SK-N-SH (cell line): Measurements from ENCODE around the gene SHISA4. TPM values are rescaled to one million over a fixed set of nuclear protein-coding genes. Genes with fewer than 3 reads are reported as not detected.

ENCODE experiments used
- CTCF ChIA-PET: fragments of 300-600, 350-600 bp; formaldehyde crosslinking; extraction: SDS; loops from one replicate; lab custom pipeline; 2021; lab: Yijun Ruan, JAX
- POLR2A ChIA-PET: fragments of 350-600 bp; sonication (Branson Sonifier 250); formaldehyde crosslinking; extraction: SDS; loops from one replicate; lab custom pipeline; 2020; ENCODE audit warnings: antibody characterized with exemption, inconsistent platforms; lab: Yijun Ruan, JAX
- DNase-seq: peaks from one replicate; pipeline ENCODE4 v3.0.0; 2012
- H2AFZ ChIP-seq: fragments of 200-600 bp; sonication (generic); 2 replicates; pipeline ENCODE4 v1.8.1; 2016; ENCODE audit warnings: antibody characterized with exemption, mild to moderate bottlenecking, low read depth
- H3F3A ChIP-seq: fragments of 200-600 bp; sonication (generic); replicated peaks from 2 replicates; pipeline ENCODE3; 2016; ENCODE audit warnings: antibody characterized with exemption, mild to moderate bottlenecking; ENCODE audit not compliant: insufficient read depth
- H3K27ac ChIP-seq, 2 experiments: fragments of 200-500 bp in 1 of 2; fragments of 200-600 bp in 1 of 2; sonication (Bioruptor generic) in 1 of 2; sonication (generic), shearing (Covaris generic) in 1 of 2; 2 replicates each; pipeline versions ENCODE4 v1.5.1 to v1.6.1; 2014 to 2016; ENCODE audit warnings: low read depth in 2 of 2, inconsistent platforms in 1 of 2, low read length in 1 of 2, mild to moderate bottlenecking in 1 of 2, mixed read lengths in 1 of 2
- H3K27me3 ChIP-seq: fragments of 200-600 bp; sonication (generic), shearing (Covaris generic); 2 replicates; pipeline ENCODE4 v1.6.1; 2016; ENCODE audit warnings: mixed run types; ENCODE audit not compliant: insufficient read depth
- H3K36me3 ChIP-seq, 2 experiments: fragments of 200-500 bp in 1 of 2; fragments of 200-600 bp in 1 of 2; sonication (Bioruptor generic) in 1 of 2; sonication (generic) in 1 of 2; replicated peaks in 1 of 2; 2 replicates each; pipeline versions ENCODE3 to v1.5.1; 2014 to 2016; ENCODE audit warnings: low read length in 1 of 2, mild to moderate bottlenecking in 1 of 2; ENCODE audit not compliant: insufficient read depth in 2 of 2, control insufficient read depth in 1 of 2
- H3K4me1 ChIP-seq, 2 experiments: fragments of 200-500 bp in 1 of 2; fragments of 200-600 bp in 1 of 2; sonication (Bioruptor generic) in 1 of 2; sonication (generic), shearing (Covaris generic) in 1 of 2; 2 replicates each; pipeline versions ENCODE4 v1.5.1 to v1.6.1; 2014 to 2016; ENCODE audit warnings: low read depth in 1 of 2, low read length in 1 of 2, mixed run types in 1 of 2; ENCODE audit not compliant: insufficient read depth in 2 of 2, control insufficient read depth in 1 of 2
- H3K4me2 ChIP-seq: fragments of 200-600 bp; sonication (generic), shearing (Covaris generic); 2 replicates; pipeline ENCODE4 v1.6.1; 2017; ENCODE audit warnings: mixed run types
- H3K4me3 ChIP-seq, 2 experiments: fragments of 200-500 bp in 1 of 2; fragments of 200-600 bp in 1 of 2; sonication (Bioruptor generic) in 1 of 2; sonication (generic), shearing (Covaris generic) in 1 of 2; 2 replicates each; pipeline versions ENCODE4 v1.5.1 to v1.8.1; 2014 to 2016; ENCODE audit warnings: low read depth in 2 of 2, inconsistent platforms in 1 of 2, low read length in 1 of 2, mild to moderate bottlenecking in 1 of 2, mixed read lengths in 1 of 2, moderate library complexity in 1 of 2
- H3K79me2 ChIP-seq: fragments of 200-600 bp; sonication (generic); 2 replicates; pipeline ENCODE4 v1.8.1; 2017; ENCODE audit warnings: mild to moderate bottlenecking; ENCODE audit not compliant: insufficient read depth
- H3K9ac ChIP-seq: fragments of 200-600 bp; sonication (generic); 2 replicates; pipeline ENCODE4 v1.6.1; 2017; ENCODE audit warnings: mixed run types
- H3K9me2 ChIP-seq: fragments of 200-600 bp; sonication (generic); 2 replicates; pipeline ENCODE4 v1.6.1; 2017; ENCODE audit warnings: mixed run types
- H3K9me3 ChIP-seq: fragments of 200-600 bp; sonication (generic); 2 replicates; pipeline ENCODE4 v1.6.1; 2017; ENCODE audit warnings: mixed run types, mild to moderate bottlenecking, moderate library complexity
- H4K20me1 ChIP-seq: fragments of 200-600 bp; sonication (generic); 2 replicates; pipeline ENCODE4 v1.6.1; 2017; ENCODE audit warnings: mild to moderate bottlenecking, mixed run types; ENCODE audit not compliant: insufficient read depth
- CHD2 ChIP-seq: fragments of 150-350 bp; IDR thresholded peaks from 2 replicates; pipeline ENCODE4 v1.6.1; 2018; ENCODE audit warnings: low read length; ENCODE audit not compliant: partially characterized antibody
- CTCF ChIP-seq: fragments of 200-600 bp; sonication (generic); IDR thresholded peaks from 2 replicates; pipeline ENCODE4 v1.6.1; 2017; ENCODE audit warnings: antibody characterized with exemption, mild to moderate bottlenecking, moderate library complexity
- FOXJ3 ChIP-seq: sonication (generic); formaldehyde crosslinking; IDR thresholded peaks from 2 replicates; pipeline ENCODE4 v1.5.1; 2020; ENCODE audit warnings: mild to moderate bottlenecking, missing genetic modification reagents
- FOXM1 ChIP-seq: IDR thresholded peaks from 2 replicates; pipeline ENCODE4 v1.4.0; 2012; ENCODE audit warnings: low read depth, mild to moderate bottlenecking
- GABPA ChIP-seq: IDR thresholded peaks from 2 replicates; pipeline ENCODE4 v1.4.0; 2012; ENCODE audit warnings: low read depth, mild to moderate bottlenecking
- GATA2 ChIP-seq: sonication (generic); formaldehyde crosslinking; IDR thresholded peaks from 2 replicates; pipeline ENCODE4 v1.5.0; 2020; ENCODE audit warnings: mild to moderate bottlenecking, missing genetic modification reagents
- JUND ChIP-seq: IDR thresholded peaks from 2 replicates; pipeline ENCODE4 v1.4.0; 2012
- MEF2A ChIP-seq: IDR thresholded peaks from 2 replicates; pipeline ENCODE4 v1.4.0; 2012; ENCODE audit warnings: low read depth, borderline replicate concordance
- MXI1 ChIP-seq: IDR thresholded peaks from 2 replicates; pipeline ENCODE4 v1.6.1; 2012; ENCODE audit warnings: mild to moderate bottlenecking, low read depth, low read length, improper control_type of control experiment
- POLR2AphosphoS5 ChIP-seq: IDR thresholded peaks from 2 replicates; pipeline ENCODE4 v1.6.1; 2012; ENCODE audit warnings: low read depth, low read length
- RAD21 ChIP-seq: IDR thresholded peaks from 2 replicates; pipeline ENCODE4 v1.6.1; 2012; ENCODE audit warnings: mild to moderate bottlenecking, low read length
- RFX5 ChIP-seq: IDR thresholded peaks from 2 replicates; pipeline ENCODE4 v1.6.1; 2012; ENCODE audit warnings: mild to moderate bottlenecking, improper control_type of control experiment, low read length
- RXRA ChIP-seq: IDR thresholded peaks from 2 replicates; pipeline ENCODE4 v1.4.0; 2012; ENCODE audit warnings: low read depth, mild to moderate bottlenecking, borderline replicate concordance
- SMC3 ChIP-seq: IDR thresholded peaks from 2 replicates; pipeline ENCODE4 v1.6.1; 2012; ENCODE audit warnings: low read depth, low read length, improper control_type of control experiment
- USF1 ChIP-seq: IDR thresholded peaks from 2 replicates; pipeline ENCODE4 v1.4.0; 2012; ENCODE audit warnings: low read depth, borderline replicate concordance
- USF2 ChIP-seq: fragments of 150-350 bp; IDR thresholded peaks from 2 replicates; pipeline ENCODE4 v1.6.1; 2017; ENCODE audit warnings: antibody characterized with exemption, low read length, low read depth, borderline replicate concordance
- ZBTB33 ChIP-seq: IDR thresholded peaks from 2 replicates; pipeline ENCODE4 v1.4.0; 2012; ENCODE audit warnings: low read depth, borderline replicate concordance
- WGBS: methylation state at CpG from one replicate; pipeline ENCODE4 v1.1.6; 2017; ENCODE audit warnings: low lambda C conversion rate; 5-methylcytosine and 5-hydroxymethylcytosine counted together
- polyA plus RNA-seq, 3 experiments: library from polyadenylated mRNA; depleted of rRNA; stranded (reverse); fragments of >200 nt; gene quantifications; 2 replicates each; pipeline ENCODE4 v1.2.3, GENCODE V29; 2012

Gene SHISA4
- polyA plus RNA-seq, 1 of the 3 experiments (the other 2 are of a cell fraction) = 42.1 TPM

- peaks cover 42% of the 10 kb centered on the region for H3F3A ChIP-seq
- no peak for TF ChIP-seq CTCF
- TF ChIP-seq FOXJ3 = no peak
- TF ChIP-seq GATA2 (CRISPR knock-in tag) = no peak
- no peak for TF ChIP-seq RXRA
- TF ChIP-seq ZBTB33 = no peak
- no peak for TF ChIP-seq RFX5
- TF ChIP-seq FOXM1 = no peak
- TF ChIP-seq CHD2 = no peak
- TF ChIP-seq USF2 = no peak
- TF ChIP-seq GABPA = no peak
- TF ChIP-seq POLR2AphosphoS5 = no peak
- no peak for TF ChIP-seq MXI1
- no peak for TF ChIP-seq USF1
- no peak for TF ChIP-seq JUND
- no peak for TF ChIP-seq RAD21
- no peak for TF ChIP-seq MEF2A
- no peak for TF ChIP-seq SMC3
- H3K9me2 ChIP-seq = no peaks in the 10 kb centered on the region
- 86% methylated on average over 2 of the region's 2 CpGs for WGBS
- peaks cover 11 to 12% of the 10 kb centered on the region in 2 experiments for H3K36me3 ChIP-seq
- H3K27ac ChIP-seq = no peak overlapping the region
- CTCF ChIA-PET = no interaction called here
- peaks cover 31% of the 10 kb centered on the region for H4K20me1 ChIP-seq
- DNase-seq = no peak
- peaks cover 0 to 12% of the 10 kb centered on the region in 2 experiments; a peak in 2 of 4 replicates for H3K4me1 ChIP-seq
- H3K9ac ChIP-seq = no peak overlapping the region
- H3K4me3 ChIP-seq = no peak overlapping the region
- no peak overlapping the region for H3K4me2 ChIP-seq
- no peaks in the 10 kb centered on the region for H3K27me3 ChIP-seq
- POLR2A ChIA-PET = no interaction called here
- no peak overlapping the region for H2AFZ ChIP-seq
- peaks cover 98% of the 10 kb centered on the region for H3K79me2 ChIP-seq
- no peaks in the 10 kb centered on the region for H3K9me3 ChIP-seq
Observed at GRCh38 chr1:201841265-201841912, 47.3 kb upstream of the SHISA4 start.
